Activated T-helper 1 cell treated with anti-CD3 and anti-CD28 coated beads, Interleukin-12 subunit alpha, Interleukin-12 subunit beta, Interleukin-2, Interleukin-4 antibody, amounts not matched to agents 30 ng/mL and 10 ng/mL and 1 ng/mL, durations not matched to agents 14 hours and 24 hours and 36 hours (primary cell): Measurements from ENCODE around the gene CLCF1. TPM values are rescaled to one million over a fixed set of nuclear protein-coding genes. Genes with fewer than 3 reads are reported as not detected.

Experiments
- DNase-seq: peaks from one replicate; pipeline ENCODE4 v3.0.0; 2021; ENCODE audit warnings: low spot score
- H3K27ac Mint-ChIP-seq: one replicate; pipeline ENCODE4 v1.8.0; 2021; ENCODE audit warnings: mild to moderate bottlenecking, mixed read lengths
- H3K27me3 Mint-ChIP-seq: one replicate; pipeline ENCODE4 v1.8.0; 2022; ENCODE audit warnings: mild to moderate bottlenecking, moderate library complexity, mixed read lengths; ENCODE audit not compliant: insufficient read depth
- H3K36me3 Mint-ChIP-seq: one replicate; pipeline ENCODE4 v1.8.0; 2021; ENCODE audit warnings: low read depth, mixed read lengths
- H3K4me1 Mint-ChIP-seq: one replicate; pipeline ENCODE4 v1.8.0; 2021; ENCODE audit warnings: low read depth, mixed read lengths
- H3K4me3 Mint-ChIP-seq: one replicate; pipeline ENCODE4 v1.8.0; 2021; ENCODE audit warnings: mild to moderate bottlenecking, moderate library complexity, mixed read lengths
- H3K9me3 Mint-ChIP-seq: one replicate; pipeline ENCODE4 v1.8.0; 2021; ENCODE audit warnings: mixed read lengths
- intact Hi-C: fragments of 100-400 bp; cut with micrococcal nuclease; formaldehyde crosslinking; loops from one replicate; pipeline ENCODE4 v1.15.1; 2024
- total RNA-seq: library from RNA; stranded (reverse); gene quantifications from 2 replicates; pipeline ENCODE4 v1.2.3, GENCODE V29; 2022

Gene CLCF1
- total RNA-seq, 1 donor from 2014 or later = 0.73 TPM

DNA sequence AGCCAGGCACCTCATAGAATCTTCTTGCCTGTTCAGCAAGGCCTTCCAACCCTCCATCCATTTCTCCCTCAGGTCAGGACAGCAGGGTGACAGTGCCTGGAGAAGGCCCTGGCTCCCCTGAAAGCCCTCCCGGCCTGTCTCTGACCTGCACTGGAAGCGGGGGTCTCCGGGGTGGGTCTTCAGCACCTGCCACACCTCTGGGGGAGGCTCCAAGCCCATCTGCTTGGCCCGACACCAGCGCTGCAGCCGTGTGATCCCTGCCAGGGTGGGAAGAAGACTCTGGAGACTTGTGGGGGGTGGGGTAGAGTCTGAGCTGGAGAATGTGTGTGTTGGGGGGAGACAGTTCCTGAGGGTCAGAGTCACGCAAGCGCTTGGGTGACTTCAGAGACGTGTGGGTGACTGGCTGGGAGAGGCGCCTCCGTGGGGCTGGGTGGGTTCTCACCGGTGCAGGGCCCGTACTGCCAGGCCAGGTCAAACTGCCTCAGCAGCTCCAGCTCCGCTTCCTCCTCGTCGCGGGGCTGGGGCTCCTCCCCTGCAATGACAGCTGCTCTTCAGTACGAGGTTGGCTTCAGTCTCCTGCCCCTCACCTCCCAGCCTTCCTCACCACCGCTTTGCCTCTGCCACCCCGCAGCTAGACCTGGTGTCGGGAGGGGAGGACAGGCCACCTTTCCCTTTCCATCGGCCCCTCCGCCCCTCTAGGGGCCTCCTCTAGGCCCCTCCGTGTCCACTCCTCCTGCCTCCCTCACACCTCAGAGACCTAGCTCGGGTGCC, 20.7 kb downstream of the CLCF1 start:
- no peaks in the 10 kb centered on the region for H3K36me3 Mint-ChIP-seq
- H3K27me3 Mint-ChIP-seq = peaks cover under 1% of the 10 kb centered on the region
- peak overlapping the region; percentile 94 for H3K4me3 Mint-ChIP-seq
- intact Hi-C loops = loop anchor here (1.0 to 10.0 kb wide), 11 partner anchors 7 to 1064 kb away; partner anchors contain the start of genes CLCF1, GSTP1, PC and RAD9A
- peak overlapping the region; percentile 98 for H3K27ac Mint-ChIP-seq
- DNase-seq = peak; percentile 50
- no peaks in the 10 kb centered on the region for H3K9me3 Mint-ChIP-seq
- H3K4me1 Mint-ChIP-seq = peaks cover 34% of the 10 kb centered on the region

DNA sequence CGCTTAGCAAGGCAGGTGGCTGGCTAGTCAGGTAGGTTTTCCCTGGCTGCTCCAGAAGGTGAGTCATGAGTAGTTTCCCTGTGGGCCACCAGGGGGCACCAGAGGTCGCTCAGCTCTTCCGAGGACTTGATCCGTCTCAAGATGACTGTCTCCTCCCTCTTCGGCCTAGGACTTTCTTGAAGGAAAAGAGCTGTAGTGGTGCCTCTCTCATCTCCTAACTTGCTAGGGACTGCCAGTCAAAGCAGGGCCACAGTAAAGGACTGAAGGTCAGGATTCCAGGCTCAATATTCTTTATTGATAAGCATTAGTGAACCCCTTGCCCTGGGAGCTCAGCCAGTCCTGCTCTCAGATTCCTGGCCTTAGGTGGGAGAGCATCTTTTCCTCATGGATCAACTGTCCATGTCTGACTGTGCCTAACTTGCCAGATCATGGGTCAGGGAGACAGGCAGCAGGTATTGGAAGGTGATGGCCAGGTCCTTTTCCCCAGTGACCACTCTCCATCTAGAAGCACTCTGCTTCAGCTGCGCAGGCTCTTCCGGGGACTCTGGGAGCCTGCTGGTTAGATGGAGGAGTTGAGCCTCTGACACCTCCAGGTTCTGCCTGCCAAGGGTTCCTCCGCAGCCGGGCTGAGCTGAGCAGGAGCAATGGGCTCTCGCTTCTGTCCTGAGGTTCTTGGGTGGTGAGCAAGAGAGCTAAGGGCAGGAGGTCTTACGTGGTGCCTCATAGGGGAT, 22.0 kb downstream of the CLCF1 start:
- DNase-seq = peak; percentile 45
- H3K36me3 Mint-ChIP-seq = no peaks in the 10 kb centered on the region
- H3K27ac Mint-ChIP-seq = peak overlapping the region; percentile 71
- intact Hi-C loops = loop anchor here (1.0 to 10.0 kb wide), 7 partner anchors 31 to 1063 kb away; partner anchors contain the start of genes GSTP1, PC, TMEM134 and YIF1A
- H3K4me1 Mint-ChIP-seq = peaks cover 31% of the 10 kb centered on the region
- no peaks in the 10 kb centered on the region for H3K9me3 Mint-ChIP-seq
- H3K4me3 Mint-ChIP-seq = peak overlapping the region; percentile 57
- H3K27me3 Mint-ChIP-seq = no peaks in the 10 kb centered on the region

GRCh38 chr11:67349928-67350465, 23.4 kb downstream of the CLCF1 start:
- intact Hi-C loops = loop anchor here (5.0 to 10.0 kb wide), 3 partner anchors 117 to 457 kb away; partner anchors contain the start of genes GSTP1 and TMEM134
- Mint-ChIP-seq H3K27me3 (no peaks in the 10 kb centered on the region), H3K4me1 (peaks cover 40% of the 10 kb centered on the region), H3K9me3 (no peaks in the 10 kb centered on the region), H3K27ac (no peak overlapping the region), H3K4me3 (no peak overlapping the region), H3K36me3 (no peaks in the 10 kb centered on the region)
- no peak for DNase-seq

- no peak for DNase-seq
- H3K27me3 Mint-ChIP-seq = no peaks in the 10 kb centered on the region
- H3K27ac Mint-ChIP-seq = no peak overlapping the region
- intact Hi-C loops = no loop called here
- H3K4me1 Mint-ChIP-seq = peaks cover 40% of the 10 kb centered on the region
- H3K36me3 Mint-ChIP-seq = no peaks in the 10 kb centered on the region
- H3K9me3 Mint-ChIP-seq = no peaks in the 10 kb centered on the region
- no peak overlapping the region for H3K4me3 Mint-ChIP-seq
Observed at GRCh38 chr11:67349457-67349856, 23.9 kb downstream of the CLCF1 start.

DNA sequence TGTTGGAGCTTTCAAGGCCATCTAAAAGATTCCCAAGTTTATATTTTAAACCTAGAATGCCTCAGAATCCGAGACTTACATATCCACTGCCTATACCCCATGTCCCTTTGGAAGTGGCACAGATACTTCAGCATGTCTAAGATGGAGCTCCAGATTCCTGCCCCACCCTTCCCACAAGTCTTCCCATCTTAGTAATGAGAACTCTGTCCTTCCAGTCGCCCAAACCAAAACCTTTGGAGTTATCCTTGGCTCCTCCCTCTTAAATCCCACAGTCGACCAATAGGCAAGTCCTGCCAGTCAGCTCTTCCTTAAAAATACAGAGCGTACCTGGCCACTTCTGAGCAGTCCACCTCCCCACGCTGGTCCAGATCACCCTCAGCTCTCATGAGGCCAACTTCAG, 24.4 kb downstream of the CLCF1 start:
- no peak for DNase-seq
- Mint-ChIP-seq H3K9me3 (no peaks in the 10 kb centered on the region), H3K27me3 (no peaks in the 10 kb centered on the region), H3K27ac (no peak overlapping the region), H3K4me3 (no peak overlapping the region), H3K4me1 (peaks cover 40% of the 10 kb centered on the region), H3K36me3 (no peaks in the 10 kb centered on the region)
- intact Hi-C loops = no loop called here

GRCh38 chr11:67347964-67348749, 25.2 kb downstream of the CLCF1 start:
- Mint-ChIP-seq H3K27me3 (no peaks in the 10 kb centered on the region), H3K9me3 (no peaks in the 10 kb centered on the region), H3K4me3 (no peak overlapping the region), H3K27ac (no peak overlapping the region), H3K4me1 (peaks cover 37% of the 10 kb centered on the region), H3K36me3 (no peaks in the 10 kb centered on the region)
- no peak for DNase-seq
- intact Hi-C loops = no loop called here

DNA sequence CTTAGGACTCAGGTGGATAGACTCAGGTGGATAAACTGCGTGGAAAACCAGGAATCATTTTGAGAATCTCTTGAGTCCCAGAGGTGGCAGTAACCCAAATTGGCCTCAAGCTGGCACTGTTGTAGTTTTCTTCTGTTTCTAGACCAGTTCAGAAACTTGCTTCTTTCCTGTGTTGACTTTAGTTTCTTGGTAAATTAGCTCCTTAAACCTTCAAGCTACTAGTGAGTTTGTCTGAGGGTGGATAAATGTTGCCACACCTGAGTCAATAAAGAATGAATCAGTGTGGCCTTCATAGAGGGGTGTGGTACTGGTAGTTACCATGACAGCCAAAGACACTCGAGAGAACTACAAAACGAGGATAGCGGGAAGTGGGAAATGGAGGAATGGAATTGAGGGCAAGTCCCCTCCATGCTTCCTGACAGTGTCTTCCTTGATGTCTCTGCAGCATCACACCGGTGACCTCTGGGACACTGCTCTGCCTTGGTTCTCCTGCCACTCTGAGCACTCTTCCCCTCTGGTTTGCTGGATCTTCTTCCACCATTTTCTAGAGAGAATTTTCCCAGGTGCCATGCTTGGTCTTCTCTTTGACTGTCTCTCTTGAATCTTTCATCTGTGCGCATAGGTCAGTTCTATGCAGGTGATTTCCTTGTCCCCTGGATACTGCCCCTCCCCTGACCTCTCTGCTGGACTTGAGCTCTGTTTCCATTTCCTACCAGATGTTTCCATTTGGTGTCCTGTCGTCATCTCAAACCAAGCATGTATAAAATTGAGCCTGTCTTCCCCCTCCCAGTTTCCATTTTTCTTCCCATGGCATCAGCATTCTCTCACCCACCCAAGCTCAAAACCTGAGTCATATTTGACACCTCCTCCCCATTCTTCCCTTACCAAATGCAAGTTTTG, 27.2 kb downstream of the CLCF1 start:
- Mint-ChIP-seq H3K4me1 (peaks cover 31% of the 10 kb centered on the region), H3K27me3 (no peaks in the 10 kb centered on the region), H3K9me3 (no peaks in the 10 kb centered on the region), H3K4me3 (peak overlapping the region; percentile 55), H3K36me3 (peaks cover 2% of the 10 kb centered on the region), H3K27ac (peak overlapping the region; percentile 81)
- DNase-seq = no peak
- intact Hi-C loops = loop anchor here (1.0 kb wide), 2 partner anchors 7 to 27 kb away; partner anchors contain the start of genes CLCF1 and POLD4

- intact Hi-C loops = loop anchor here (1.0 kb wide), 1 partner anchor 8 kb away; the partner anchor contains the start of gene POLD4
- H3K27ac Mint-ChIP-seq = peak overlapping the region; percentile 81
- no peaks in the 10 kb centered on the region for H3K9me3 Mint-ChIP-seq
- H3K4me1 Mint-ChIP-seq = peaks cover 29% of the 10 kb centered on the region
- peak overlapping the region; percentile 55 for H3K4me3 Mint-ChIP-seq
- H3K27me3 Mint-ChIP-seq = no peaks in the 10 kb centered on the region
- peaks cover 2% of the 10 kb centered on the region for H3K36me3 Mint-ChIP-seq
- DNase-seq = no peak
Observed at GRCh38 chr11:67345247-67345919, 28.0 kb downstream of the CLCF1 start.

GRCh38 chr11:67344264-67344663, 29.1 kb downstream of the CLCF1 start:
- peaks cover 29% of the 10 kb centered on the region for H3K4me1 Mint-ChIP-seq
- no peaks in the 10 kb centered on the region for H3K9me3 Mint-ChIP-seq
- DNase-seq = no peak
- H3K27me3 Mint-ChIP-seq = no peaks in the 10 kb centered on the region
- intact Hi-C loops = no loop called here
- H3K36me3 Mint-ChIP-seq = peaks cover 2% of the 10 kb centered on the region
- peak overlapping the region; percentile 71 for H3K4me3 Mint-ChIP-seq
- H3K27ac Mint-ChIP-seq = peak overlapping the region; percentile 71

GRCh38 chr11:67337257-67337656, 36.1 kb downstream of the CLCF1 start:
- no peak for DNase-seq
- intact Hi-C loops = no loop called here
- Mint-ChIP-seq H3K27ac (no peak overlapping the region), H3K36me3 (no peaks in the 10 kb centered on the region), H3K4me3 (no peak overlapping the region), H3K9me3 (no peaks in the 10 kb centered on the region), H3K27me3 (no peaks in the 10 kb centered on the region), H3K4me1 (no peaks in the 10 kb centered on the region)

DNA sequence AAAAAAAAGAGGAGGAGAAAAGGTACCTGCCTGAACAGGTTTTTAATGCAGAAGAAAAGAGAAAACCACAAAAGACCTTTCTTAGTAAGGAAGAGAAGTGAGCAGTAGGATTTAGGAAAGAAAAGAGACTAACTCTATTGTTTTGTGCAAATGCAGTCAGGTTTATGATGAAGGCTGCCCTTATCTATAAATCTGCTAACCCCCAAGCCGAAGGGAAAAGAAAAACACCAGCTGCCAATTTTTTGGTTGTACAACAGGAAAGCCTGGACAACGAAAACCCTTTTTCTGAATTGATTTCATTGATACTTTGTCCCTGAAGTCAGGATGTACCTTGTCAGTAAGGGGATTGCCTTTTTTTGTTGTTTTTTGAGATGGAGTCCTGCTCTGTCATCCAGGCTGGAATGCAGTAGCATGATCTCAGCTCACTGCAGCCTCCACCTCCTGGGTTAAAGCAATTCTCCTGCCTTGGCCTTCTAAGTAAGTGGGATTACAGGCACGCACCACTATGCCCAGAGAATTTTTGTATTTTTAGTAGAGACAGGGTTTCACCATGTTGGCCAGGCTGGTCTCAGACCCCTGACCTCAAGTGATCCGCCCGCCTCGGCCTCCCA, 41.2 kb downstream of the CLCF1 start:
- Mint-ChIP-seq H3K36me3 (no peaks in the 10 kb centered on the region), H3K4me1 (no peaks in the 10 kb centered on the region), H3K27ac (no peak overlapping the region), H3K27me3 (peaks cover 2% of the 10 kb centered on the region), H3K4me3 (no peak overlapping the region), H3K9me3 (no peaks in the 10 kb centered on the region)
- intact Hi-C loops = no loop called here
- DNase-seq = no peak
